Stomach (tissue), 9 donors: ENCODE results near the gene NCAPG2. TPM values are rescaled to one million over a fixed set of nuclear protein-coding genes. Genes with fewer than 3 reads are reported as not detected.
"Not testable (repeated sequence)": the region's sequence is repeated elsewhere in the genome, so short reads cannot be mapped to it uniquely, and the experiment has no call there.

ENCODE experiments used
- DNase-seq, 2 donors: peaks; one replicate each; pipeline versions ENCODE4 v3.0.0 to v3.0.0-alpha.2; 2013 to 2019
- H3K27ac ChIP-seq, 5 donors: fragments of 200-600 bp in 4 of 5; sonication (generic) in 4 of 5; one replicate each; pipeline ENCODE4 v1.5.1; 2013 to 2019; ENCODE audit warnings: mild to moderate bottlenecking in 1 of 5, moderate library complexity in 1 of 5
- H3K27me3 ChIP-seq, 3 donors: fragments of 200-600 bp; sonication (generic); one replicate each; pipeline ENCODE4 v1.5.1; 2017 to 2019; ENCODE audit warnings: mixed run types in 1 of 3
- H3K36me3 ChIP-seq, 4 donors: fragments of 200-600 bp; sonication (generic); 1 replicate in 3 of 4; 2 replicates in 1 of 4; pipeline ENCODE4 v1.5.1; 2016 to 2019
- H3K4me1 ChIP-seq, 4 donors: fragments of 200-600 bp; sonication (generic); one replicate each; pipeline ENCODE4 v1.5.1; 2016 to 2019
- H3K4me3 ChIP-seq, 4 donors: fragments of 200-600 bp; sonication (generic) in 3 of 4; one replicate each; pipeline ENCODE4 v1.5.1; 2016 to 2019; ENCODE audit warnings: mild to moderate bottlenecking in 1 of 4
- H3K9me3 ChIP-seq, 4 donors: fragments of 200-600 bp; sonication (generic); one replicate each; pipeline ENCODE4 v1.5.1; 2016 to 2019
- CTCF ChIP-seq, 7 experiments: fragments of 450-650 bp in 4 of 7; fragments of 200-600 bp in 3 of 7; sonication (generic) in 3 of 7; IDR thresholded peaks; one replicate each; pipeline ENCODE4 v1.5.1; 2016 to 2019; ENCODE audit warnings: antibody characterized with exemption in 7 of 7, control low read depth in 2 of 7, mild to moderate bottlenecking in 1 of 7
- EP300 ChIP-seq: sonication (generic); formaldehyde crosslinking; IDR thresholded peaks from one replicate; pipeline ENCODE4 v1.6.1; 2017; ENCODE audit warnings: antibody characterized with exemption
- POLR2A ChIP-seq, 4 donors: fragments of 450-650 bp; IDR thresholded peaks; one replicate each; pipeline ENCODE4 v1.6.1; 2016; ENCODE audit warnings: antibody characterized with exemption in 4 of 4, control low read depth in 2 of 4, mild to moderate bottlenecking in 1 of 4, moderate library complexity in 1 of 4
- POLR2AphosphoS5 ChIP-seq, 3 donors: sonication (generic); formaldehyde crosslinking; IDR thresholded peaks; one replicate each; pipeline ENCODE4 v1.6.1; 2016; ENCODE audit warnings: antibody characterized with exemption in 3 of 3
- WGBS, 5 donors: extraction: QIAGEN DNeasy Blood & Tissue Kit in 3 of 5; methylation state at CpG; one replicate each; pipeline versions ENCODE4 v1.1.5 to v1.1.7; 2013 to 2018; 5-methylcytosine and 5-hydroxymethylcytosine counted together
- intact Hi-C: fragments of 100-400 bp; cut with DNase I; formaldehyde crosslinking; loops from one replicate; pipeline ENCODE4 v1.15.1; 2023; ENCODE audit warnings: low total_unique reads
- polyA plus RNA-seq, 3 donors: library from polyadenylated mRNA; stranded (reverse); fragments of 200-250 nt; gene quantifications; one replicate each; pipeline ENCODE4 v1.2.3, GENCODE V29; 2013
- total RNA-seq, 5 donors: library from RNA; depleted of rRNA; stranded (reverse); fragments of >200 nt; gene quantifications; one replicate each; pipeline versions ENCODE4 v1.1.0 to v1.2.3, GENCODE V29; 2014 to 2016
- donor health status: healthy with polysubstance abuse.
- donor health status: Bipolar disorder and iron deficiency.
- donor health status: healthy.

The NCAPG2 gene
- total and polyA plus RNA-seq, 8 donors: 2.6 to 24.2 (median 8.3) TPM

- Histone ChIP-seq H3K9me3 (no peaks in the 10 kb centered on the region), H3K27me3 (no peaks in the 10 kb centered on the region)
- WGBS, 5 donors: 65 to 73% (median 68%) methylated on average over 4 of the region's 4 CpGs
These were observed 31.6 kb downstream of the NCAPG2 start for GRCh38 chr7:158672975-158673374.

GRCh38 chr7:158668086-158668485 is 36.5 kb downstream of the NCAPG2 start:
- 92 to 98% (median 96%) methylated on average over 6 to 8 of the region's 8 CpGs for WGBS, 5 donors
- H3K9me3 ChIP-seq, H3K27me3 ChIP-seq, DNase-seq, H3K4me3 ChIP-seq, intact Hi-C loops, H3K4me1 ChIP-seq, H3K27ac ChIP-seq: not testable (repeated sequence)
- peaks cover 0 to 42% (median 17%) of the 10 kb centered on the region in 4 donors for H3K36me3 ChIP-seq

More at GRCh38 chr7:158672975-158673374, 31.6 kb downstream of the NCAPG2 start:
- no peak overlapping the region for H3K4me3 ChIP-seq
- no peaks in the 10 kb centered on the region for H3K4me1 ChIP-seq
- no peak overlapping the region for H3K27ac ChIP-seq
- intact Hi-C loops: no loop called here
- no peak for DNase-seq
- H3K36me3 ChIP-seq: peaks cover 0 to 52% (median 31%) of the 10 kb centered on the region in 4 donors
- no peak for TF ChIP-seq EP300
- TF ChIP-seq POLR2A (IDR thresholded peaks at IDR 0.05): no peak
- no peak for TF ChIP-seq POLR2AphosphoS5 (IDR thresholded peaks at IDR 0.05)
- no peak for TF ChIP-seq CTCF (IDR thresholded peaks at IDR 0.05)

- H3K27ac ChIP-seq, intact Hi-C loops, H3K27me3 ChIP-seq, H3K9me3 ChIP-seq, DNase-seq, H3K4me3 ChIP-seq: not testable (repeated sequence)
- Histone ChIP-seq H3K4me1 (peaks cover 0 to 18% (median 2%) of the 10 kb centered on the region in 4 donors), H3K36me3 (peaks cover 0 to 41% (median 15%) of the 10 kb centered on the region in 4 donors)
- 85 to 94% (median 91%) methylated on average over 13 to 21 of the region's 24 CpGs for WGBS, 5 donors
These were observed 37.5 kb downstream of the NCAPG2 start for GRCh38 chr7:158666966-158667678.

GRCh38 chr7:158666401-158666800 is 38.2 kb downstream of the NCAPG2 start:
- 92 to 95% (median 94%) methylated on average over 5 of the region's 5 CpGs for WGBS, 5 donors
- TF ChIP-seq EP300 (no peak), POLR2A (IDR thresholded peaks at IDR 0.05) (no peak), POLR2AphosphoS5 (IDR thresholded peaks at IDR 0.05) (no peak), CTCF (IDR thresholded peaks at IDR 0.05) (no peak)
- no peak overlapping the region for H3K4me3 ChIP-seq
- H3K36me3 ChIP-seq: peaks cover 0 to 39% (median 14%) of the 10 kb centered on the region in 4 donors
- H3K9me3 ChIP-seq: no peaks in the 10 kb centered on the region
- H3K27me3 ChIP-seq: no peaks in the 10 kb centered on the region
- H3K27ac ChIP-seq: no peak overlapping the region
- intact Hi-C loops: no loop called here
- peaks cover 0 to 20% (median 2%) of the 10 kb centered on the region in 4 donors for H3K4me1 ChIP-seq
- no peak for DNase-seq

GRCh38 chr7:158664406-158664805 is 40.2 kb downstream of the NCAPG2 start:
- Histone ChIP-seq H3K9me3 (no peaks in the 10 kb centered on the region), H3K4me1 (peaks cover 0 to 20% (median 2%) of the 10 kb centered on the region in 4 donors), H3K27ac (no peak overlapping the region), H3K36me3 (peaks cover 0 to 21% (median 7%) of the 10 kb centered on the region in 4 donors), H3K27me3 (no peaks in the 10 kb centered on the region), H3K4me3 (no peak overlapping the region)
- no peak for TF ChIP-seq POLR2AphosphoS5 (IDR thresholded peaks at IDR 0.05)
- TF ChIP-seq POLR2A (IDR thresholded peaks at IDR 0.05): no peak
- TF ChIP-seq CTCF (IDR thresholded peaks at IDR 0.05): no peak
- no peak for TF ChIP-seq EP300
- 94 to 98% (median 95%) methylated on average over 12 of the region's 12 CpGs for WGBS, 5 donors
- intact Hi-C loops: no loop called here
- DNase-seq: no peak
